ENCODE results near the gene ELP1.
"Not testable (repeated sequence)": the region's sequence is repeated elsewhere in the genome, so short reads cannot be mapped to it uniquely, and the experiment has no call there.

The ELP1 gene

GRCh38 chr9:108933718-108934322, at the start of gene ELP1:
Gene ELP1 (minus strand): TSS chr9:108934124. CDS start chr9:108931146, 2,978 bp downstream.
- DNase-seq (ENCODE audit: low read depth in 2 of 2): peak; percentile 82 to 86

- DNase-seq (ENCODE audit: low read depth in 2 of 2): no peak
Observed at GRCh38 chr9:108980893-108981292, 47.0 kb upstream of the ELP1 start.

GRCh38 chr9:108978205-108978604, 44.3 kb upstream of the ELP1 start:
- DNase-seq (ENCODE audit: low read depth in 2 of 2): no peak

- DNase-seq (ENCODE audit: low read depth in 2 of 2): no peak
Observed at GRCh38 chr9:108973895-108974294, 40.0 kb upstream of the ELP1 start.

GRCh38 chr9:108972626-108973209, 38.8 kb upstream of the ELP1 start:
- no peak for DNase-seq (ENCODE audit: low read depth in 2 of 2)

GRCh38 chr9:108972186-108972585, 38.3 kb upstream of the ELP1 start:
- no peak for DNase-seq (ENCODE audit: low read depth in 2 of 2)

- not testable (repeated sequence) for DNase-seq (ENCODE audit: low read depth in 2 of 2)
Observed at GRCh38 chr9:108971392-108971791, 37.5 kb upstream of the ELP1 start.

GRCh38 chr9:108967916-108968315, 34.0 kb upstream of the ELP1 start:
- DNase-seq (ENCODE audit: low read depth in 2 of 2): no peak

- no peak for DNase-seq (ENCODE audit: low read depth in 2 of 2)
Observed at GRCh38 chr9:108963459-108964143, 29.7 kb upstream of the ELP1 start.

GRCh38 chr9:108961151-108961550, 27.2 kb upstream of the ELP1 start:
- no peak for DNase-seq (ENCODE audit: low read depth in 2 of 2)

- DNase-seq (ENCODE audit: low read depth in 2 of 2): no peak
Observed at GRCh38 chr9:108960331-108960730, 26.4 kb upstream of the ELP1 start.

- DNase-seq (ENCODE audit: low read depth in 2 of 2): no peak
Observed at GRCh38 chr9:108956631-108957026, 22.7 kb upstream of the ELP1 start.

GRCh38 chr9:108956022-108956630, 22.2 kb upstream of the ELP1 start:
- DNase-seq (ENCODE audit: low read depth in 2 of 2): no peak

- DNase-seq (ENCODE audit: low read depth in 2 of 2): no peak
Observed at GRCh38 chr9:108953983-108954574, 20.2 kb upstream of the ELP1 start.

- DNase-seq (ENCODE audit: low read depth in 2 of 2): no peak
Observed at GRCh38 chr9:108951578-108951977, 17.7 kb upstream of the ELP1 start.

GRCh38 chr9:108950168-108950567, 16.2 kb upstream of the ELP1 start:
- DNase-seq (ENCODE audit: low read depth in 2 of 2): no peak

GRCh38 chr9:108939975-108940374, 6.1 kb upstream of the ELP1 start:
- no peak for DNase-seq (ENCODE audit: low read depth in 2 of 2)

GRCh38 chr9:108937561-108938305, 3.8 kb upstream of the ELP1 start:
- no peak for DNase-seq (ENCODE audit: low read depth in 2 of 2)

- peak; percentile 50 to 61 for DNase-seq (ENCODE audit: low read depth in 2 of 2)
Observed at GRCh38 chr9:108934323-108934893, 484 bp upstream of the ELP1 start, which contains the start of gene ABITRAM. Gene ABITRAM (plus strand): TSS chr9:108934400. CDS start chr9:108934487, 87 bp downstream.

GRCh38 chr9:108933231-108933717, 650 bp downstream of the ELP1 start:
- no peak for DNase-seq (ENCODE audit: low read depth in 2 of 2)

- no peak for DNase-seq (ENCODE audit: low read depth in 2 of 2)
Observed at GRCh38 chr9:108928386-108928785, 5.5 kb downstream of the ELP1 start.

Data from stimulated activated CD8-positive, alpha-beta memory T cell treated with anti-CD3 and anti-CD28 coated beads, Interleukin-15, amount 100 ng/mL, for 4 hours (primary cell).